GM19035 (cell line): ENCODE results near the gene PYURF.
A peak's percentile ranks its signal among the peaks of the same experiment; 100 is the strongest.
"Not testable (repeated sequence)": the region's sequence is repeated elsewhere in the genome, so short reads cannot be mapped to it uniquely, and the experiment has no call there.

ENCODE experiments used
- ATAC-seq: cut with Tn5 transposase; IDR thresholded peaks from one replicate; pipeline ENCODE4 v1.9.1; 2021; ENCODE audit not compliant: unreplicated experiment

PYURF gene

GRCh38 chr4:88523325-88524129 is at the start of gene PYURF:
Gene PYURF, minus strand, starts transcription at chr4:88523776. Its CDS starts 76 bp downstream, at chr4:88523700.
- peak; percentile 69 for ATAC-seq

GRCh38 chr4:88570001-88570400 is 46.4 kb upstream of the PYURF start:
- ATAC-seq = no peak

- no peak for ATAC-seq
Measured at GRCh38 chr4:88567591-88567990, 44.0 kb upstream of the PYURF start.

- ATAC-seq = no peak
Measured at GRCh38 chr4:88549815-88550214, 26.2 kb upstream of the PYURF start.

GRCh38 chr4:88539322-88540068 is 15.9 kb upstream of the PYURF start:
- not testable (repeated sequence) for ATAC-seq

GRCh38 chr4:88537709-88538108 is 14.1 kb upstream of the PYURF start:
- no peak for ATAC-seq

GRCh38 chr4:88535090-88535755 is 11.6 kb upstream of the PYURF start:
- ATAC-seq = no peak

- ATAC-seq = no peak
Measured at GRCh38 chr4:88533937-88534750, 10.6 kb upstream of the PYURF start.

GRCh38 chr4:88533088-88533790 is 9.7 kb upstream of the PYURF start:
- no peak for ATAC-seq

GRCh38 chr4:88531549-88531948 is 8.0 kb upstream of the PYURF start:
- no peak for ATAC-seq

- ATAC-seq = no peak
Measured at GRCh38 chr4:88528861-88529260, 5.3 kb upstream of the PYURF start.

- peak; percentile 51 for ATAC-seq
Measured at GRCh38 chr4:88527787-88528186, 4.2 kb upstream of the PYURF start.

GRCh38 chr4:88526221-88526815 is 2.7 kb upstream of the PYURF start:
- no peak for ATAC-seq

- ATAC-seq = no peak
Measured at GRCh38 chr4:88524171-88524570, 595 bp upstream of the PYURF start.

- ATAC-seq = no peak
Measured at GRCh38 chr4:88522702-88523324, 763 bp downstream of the PYURF start.

- no peak for ATAC-seq
Measured at GRCh38 chr4:88518911-88519310, 4.7 kb downstream of the PYURF start.

- no peak for ATAC-seq
Measured at GRCh38 chr4:88517825-88518224, 5.8 kb downstream of the PYURF start.

- no peak for ATAC-seq
Measured at GRCh38 chr4:88516746-88517145, 6.8 kb downstream of the PYURF start.
